NCI-H82 treated with DMSO at 0.1 percent for 48 hours (cell line): ENCODE results near the gene ABI1.

Source experiments
- DNase-seq: peaks from one replicate; lab custom pipeline; 2025; ENCODE audit not compliant: unreplicated experiment; lab: John Stamatoyannopoulos, UW

ABI1 gene

DNA sequence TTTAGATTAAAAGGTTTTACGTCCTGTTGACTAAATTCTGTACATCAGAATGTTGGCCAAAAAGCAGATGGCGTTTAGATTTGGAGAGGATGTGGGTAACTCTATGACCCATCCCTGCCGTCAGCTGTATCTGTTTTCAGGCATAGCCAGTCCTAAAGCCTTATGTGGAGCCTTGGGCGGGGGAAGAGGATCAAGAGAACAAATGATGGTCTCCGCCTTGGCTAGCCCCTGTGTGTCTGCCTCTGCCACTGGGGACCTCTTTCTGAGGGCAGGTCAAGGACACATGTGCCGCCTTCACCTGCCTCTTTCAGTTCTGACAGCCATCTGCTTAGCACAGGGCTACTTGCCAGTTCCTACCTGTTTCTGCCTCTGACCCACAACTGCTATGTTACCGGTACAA lies 139.2 kb downstream of the ABI1 start:
- DNase-seq: no peak

DNA sequence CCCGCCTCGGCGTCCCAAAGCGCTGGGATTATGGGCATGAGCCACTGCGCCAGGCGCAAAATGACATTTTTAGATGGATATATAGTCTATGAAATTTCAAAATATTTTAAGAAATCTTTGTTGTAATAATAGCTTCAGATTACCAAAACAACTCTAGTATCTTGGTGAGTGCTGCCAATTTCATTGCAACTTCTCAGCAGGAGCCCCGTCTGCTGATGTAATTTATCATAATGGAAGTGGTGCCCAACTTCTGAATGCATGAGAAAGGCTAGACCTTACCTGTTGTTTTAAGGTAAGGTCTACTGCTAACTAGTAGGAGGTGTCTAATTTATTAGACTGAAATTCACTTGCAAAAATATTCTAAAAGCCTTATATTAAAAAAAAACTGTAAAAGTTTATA lies 143.3 kb downstream of the ABI1 start:
- DNase-seq: no peak

DNA sequence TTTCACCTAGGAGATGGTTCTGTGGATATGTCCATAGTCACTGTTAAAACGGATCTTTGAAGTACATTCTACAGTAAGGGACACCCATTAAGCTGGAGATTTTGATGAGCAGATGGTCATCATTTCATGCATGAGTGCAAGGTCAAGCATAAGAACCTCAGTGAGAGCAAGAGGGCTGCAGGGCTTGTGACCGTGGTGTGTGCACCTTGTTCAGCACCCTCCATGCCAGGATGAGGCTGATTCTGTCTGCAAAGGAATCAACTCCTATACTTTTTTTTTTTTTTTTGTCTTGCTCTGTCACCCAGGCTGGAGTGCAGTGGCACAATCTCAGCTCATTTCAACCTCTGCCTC lies 145.6 kb downstream of the ABI1 start:
- DNase-seq: no peak

DNA sequence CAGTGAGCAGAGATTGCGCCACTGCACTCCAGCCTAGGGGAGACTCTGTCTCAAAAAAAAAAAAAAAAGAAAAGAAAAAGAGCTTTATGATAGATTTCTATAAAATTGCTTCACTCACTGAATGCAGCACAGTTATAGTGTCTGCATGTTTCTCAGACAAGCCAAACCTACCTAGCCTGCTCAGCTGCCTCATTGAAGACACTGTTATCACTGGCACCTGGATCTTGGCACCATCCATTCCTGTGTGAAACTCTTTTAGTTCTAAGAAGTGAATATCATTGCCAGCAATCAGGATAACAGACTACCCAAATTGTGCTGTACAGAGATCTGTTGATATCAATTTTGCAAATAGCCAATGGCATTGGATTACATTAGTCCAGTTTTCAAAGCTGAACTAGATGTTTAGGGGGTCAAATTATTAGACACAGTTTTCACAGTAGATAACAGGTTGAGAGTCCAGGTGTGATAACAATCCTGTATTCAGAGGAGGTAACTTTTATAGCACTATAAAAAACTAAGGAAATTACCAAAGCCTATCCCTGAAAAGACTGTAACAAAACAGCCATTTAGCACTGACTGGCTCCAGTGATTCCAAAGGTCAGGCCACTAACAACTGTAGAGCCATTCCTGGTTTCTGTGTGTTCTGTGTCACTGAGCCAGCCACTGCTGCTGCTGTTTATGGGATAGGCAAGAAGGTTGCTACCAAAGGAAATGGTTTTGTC lies 146.2 kb downstream of the ABI1 start:
- no peak for DNase-seq

DNA sequence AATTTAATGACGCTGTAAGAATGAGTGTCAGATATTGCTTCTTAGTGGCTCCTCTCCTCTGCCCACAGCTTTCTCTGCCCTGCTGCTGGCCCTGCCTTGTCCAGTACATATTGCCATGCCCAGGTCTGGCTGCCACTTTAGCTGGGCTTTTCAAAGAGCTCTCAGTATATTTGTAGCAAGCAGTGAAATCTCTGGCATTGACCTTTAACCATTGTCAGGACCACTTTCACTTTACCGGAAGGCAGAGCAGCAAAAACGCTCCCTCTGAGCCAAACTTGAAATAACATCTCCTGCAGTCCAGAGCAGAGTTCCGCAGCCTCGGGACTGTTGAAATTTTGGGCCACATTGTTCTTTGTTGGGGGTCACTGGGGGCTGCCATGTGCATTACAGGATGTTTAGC lies 149.4 kb downstream of the ABI1 start:
- DNase-seq: no peak

DNA sequence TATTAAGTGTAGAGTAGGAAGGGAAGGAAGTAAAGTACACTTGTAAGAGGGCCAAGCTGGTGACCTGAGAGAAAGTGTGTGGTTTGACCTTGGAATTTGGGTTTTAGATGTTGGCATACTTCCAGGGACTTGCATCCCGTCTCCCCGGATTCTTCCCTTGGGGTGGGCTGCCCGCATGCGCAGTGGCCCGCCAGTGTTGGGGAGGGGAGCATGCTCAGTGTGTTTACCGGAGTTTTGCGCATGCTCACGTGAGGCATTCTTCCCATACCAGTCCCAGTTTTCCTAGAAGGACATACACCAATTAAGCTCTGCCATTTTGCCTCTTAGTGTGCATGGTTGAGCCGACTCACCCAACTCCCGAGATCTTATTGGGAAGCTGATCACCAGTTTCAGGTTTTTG lies 153.8 kb downstream of the ABI1 start:
- no peak for DNase-seq

DNA sequence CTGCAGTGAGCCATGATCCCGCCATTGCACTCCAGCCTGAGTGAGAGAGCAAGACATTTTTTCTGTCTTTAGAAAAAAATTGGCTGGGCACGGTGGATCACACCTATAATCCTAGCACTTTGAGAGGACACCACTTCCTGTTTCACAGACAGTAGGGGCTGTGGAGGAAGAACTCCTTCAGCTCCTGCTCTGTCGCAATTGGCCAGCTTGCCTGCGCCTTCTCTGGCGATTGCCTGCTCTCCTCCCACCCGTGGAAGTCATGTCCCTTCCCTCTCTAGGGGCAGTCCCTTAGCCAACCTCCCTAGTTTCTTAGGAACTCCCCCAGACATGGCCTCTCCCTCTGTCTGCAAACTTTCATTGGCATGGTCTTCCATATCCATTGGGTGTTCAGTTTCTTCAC lies 154.6 kb downstream of the ABI1 start:
- no peak for DNase-seq

DNA sequence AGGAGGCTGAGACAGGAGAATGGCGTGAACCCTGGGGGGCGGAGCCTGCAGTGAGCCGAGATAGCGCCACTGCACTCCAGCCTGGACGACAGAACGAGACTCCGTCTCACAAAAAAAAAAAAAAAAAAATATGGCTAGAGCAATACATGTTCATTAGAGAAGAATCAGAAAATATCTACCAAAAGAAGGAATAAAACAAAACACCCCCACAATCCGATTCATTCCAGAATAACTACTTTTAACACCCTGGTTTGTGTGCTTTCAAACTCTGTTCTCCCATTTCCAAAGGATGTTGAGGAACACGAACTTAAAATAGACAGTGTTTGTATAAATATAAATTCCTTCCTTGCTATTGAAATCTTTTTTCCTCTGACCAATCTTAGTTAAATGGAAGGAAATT lies 156.8 kb downstream of the ABI1 start:
- no peak for DNase-seq

DNA sequence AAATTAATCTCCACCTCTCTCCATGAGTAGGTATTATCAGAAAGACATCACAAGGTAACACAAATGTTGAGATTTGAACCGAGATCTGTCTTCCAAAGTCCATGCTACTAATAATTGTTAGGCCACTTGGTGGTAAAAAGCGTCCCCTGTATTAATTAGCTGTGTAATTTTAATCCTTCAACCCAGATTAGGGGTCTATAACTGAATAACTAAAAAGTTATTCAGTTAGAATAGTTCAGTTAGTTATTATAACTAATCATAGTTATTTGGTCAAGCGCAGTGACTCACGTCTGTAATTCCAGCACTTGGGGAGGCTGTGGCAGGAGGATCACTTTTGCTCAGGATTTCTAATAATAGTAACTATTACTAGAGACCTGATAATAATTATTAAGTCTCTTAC lies 157.7 kb downstream of the ABI1 start:
- DNase-seq: no peak

DNA sequence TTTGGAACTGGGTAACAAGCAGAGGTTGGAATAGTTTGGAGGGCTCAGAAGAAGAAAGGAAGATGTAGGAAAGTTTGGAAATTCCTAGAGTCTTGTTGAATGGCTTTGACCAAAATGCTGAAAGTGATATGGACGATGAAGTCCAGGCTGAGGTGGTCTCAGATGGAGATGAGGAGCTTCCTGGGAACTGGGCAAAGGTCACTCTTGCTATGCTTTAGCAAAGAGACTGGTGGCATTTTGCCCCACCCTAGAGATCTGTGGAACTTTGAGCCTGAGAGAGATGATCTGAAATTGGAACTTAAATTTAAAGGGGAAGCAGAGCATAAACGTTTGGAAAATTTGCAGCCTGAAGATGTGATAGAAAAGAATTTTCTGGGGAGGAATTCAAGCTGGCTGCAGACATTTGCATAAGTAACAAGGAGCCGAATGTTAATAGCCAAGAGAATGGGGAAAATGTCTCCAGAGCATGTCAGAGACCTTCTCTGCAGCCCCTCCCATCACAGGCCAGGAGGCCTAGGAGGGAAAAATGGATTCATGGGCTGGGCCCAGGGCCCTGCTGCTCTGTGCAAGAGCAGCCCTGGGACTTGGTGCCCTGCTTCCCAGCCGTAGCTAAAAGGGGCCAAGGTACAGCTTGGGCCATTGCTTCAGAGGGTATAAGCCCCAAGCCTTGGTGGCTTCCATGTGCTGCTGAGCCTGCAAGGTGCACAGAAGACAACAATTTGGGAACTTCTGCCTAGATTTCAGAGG lies 159.7 kb downstream of the ABI1 start:
- DNase-seq: no peak

DNA sequence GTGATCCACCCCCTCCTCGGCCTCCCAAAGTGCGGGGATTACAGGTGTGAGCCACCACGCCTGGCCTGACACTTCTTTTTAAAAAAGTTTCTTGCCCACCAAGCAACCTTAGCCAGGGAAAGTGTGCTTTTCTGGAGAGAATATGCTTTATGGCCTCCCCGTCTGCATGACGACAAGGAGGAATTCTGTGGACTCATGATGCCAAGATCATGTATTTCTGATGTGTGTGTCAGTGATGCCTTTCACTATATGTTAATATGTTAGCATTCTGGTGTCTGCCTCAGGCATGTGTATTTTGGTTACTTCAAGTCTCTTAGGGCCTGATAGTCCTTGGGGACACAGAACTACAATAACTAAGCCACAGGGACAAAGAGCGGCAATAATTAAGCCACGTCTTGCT lies 161.1 kb downstream of the ABI1 start:
- DNase-seq: no peak

DNA sequence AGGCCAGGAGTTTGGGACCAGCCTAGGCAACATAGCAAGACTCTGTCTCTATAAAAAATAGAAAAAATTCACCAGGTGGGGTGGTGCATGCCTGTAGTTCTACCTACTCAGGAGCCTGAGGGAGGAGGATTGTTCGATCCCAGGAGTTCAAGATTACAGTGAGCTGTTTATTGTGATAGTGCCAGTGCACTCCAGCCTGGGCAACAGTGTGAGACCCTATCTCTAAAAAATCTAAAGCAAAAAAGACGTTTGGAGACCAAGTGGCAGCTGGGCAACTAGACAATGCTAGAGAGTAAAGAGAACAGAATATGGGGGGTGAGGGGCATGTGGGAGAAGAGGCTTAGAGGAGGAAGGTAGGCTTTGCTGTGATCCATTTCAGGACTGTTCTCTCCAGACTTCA lies 161.8 kb downstream of the ABI1 start:
- DNase-seq: no peak

DNA sequence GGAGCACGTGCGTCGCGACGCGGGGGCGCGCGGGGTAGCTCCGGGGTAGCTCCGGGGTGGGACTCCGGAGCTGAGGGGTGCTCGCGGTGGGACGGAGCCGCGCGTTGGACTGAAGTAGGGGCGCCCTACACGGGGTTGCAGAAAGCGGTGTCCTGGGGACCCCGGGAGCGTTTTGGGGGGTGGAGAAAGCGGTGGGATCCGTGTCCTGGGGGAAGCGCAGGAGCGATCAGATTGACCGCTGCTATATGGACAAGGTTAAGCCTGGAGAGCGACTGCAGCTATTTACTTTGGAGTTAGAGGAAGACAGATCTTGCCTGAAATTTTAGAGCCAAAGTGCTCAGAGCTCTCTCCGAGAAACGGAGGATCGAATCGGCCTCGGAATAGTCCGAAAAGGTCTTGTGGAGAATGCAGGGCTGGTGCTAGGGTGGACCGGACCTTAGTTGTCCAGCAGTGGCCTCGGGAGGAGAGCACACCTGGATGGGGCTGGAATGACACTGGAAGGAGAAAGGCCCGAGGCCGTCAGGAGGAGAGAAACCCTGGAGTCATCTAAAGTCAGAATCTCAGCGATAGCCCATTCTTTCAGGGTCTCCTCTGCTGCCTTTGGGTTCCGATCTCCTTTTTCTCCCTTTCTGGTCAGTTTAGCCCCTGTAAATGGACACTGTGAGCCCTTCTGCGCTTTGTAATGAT lies 162.7 kb downstream of the ABI1 start:
- DNase-seq: no peak

DNA sequence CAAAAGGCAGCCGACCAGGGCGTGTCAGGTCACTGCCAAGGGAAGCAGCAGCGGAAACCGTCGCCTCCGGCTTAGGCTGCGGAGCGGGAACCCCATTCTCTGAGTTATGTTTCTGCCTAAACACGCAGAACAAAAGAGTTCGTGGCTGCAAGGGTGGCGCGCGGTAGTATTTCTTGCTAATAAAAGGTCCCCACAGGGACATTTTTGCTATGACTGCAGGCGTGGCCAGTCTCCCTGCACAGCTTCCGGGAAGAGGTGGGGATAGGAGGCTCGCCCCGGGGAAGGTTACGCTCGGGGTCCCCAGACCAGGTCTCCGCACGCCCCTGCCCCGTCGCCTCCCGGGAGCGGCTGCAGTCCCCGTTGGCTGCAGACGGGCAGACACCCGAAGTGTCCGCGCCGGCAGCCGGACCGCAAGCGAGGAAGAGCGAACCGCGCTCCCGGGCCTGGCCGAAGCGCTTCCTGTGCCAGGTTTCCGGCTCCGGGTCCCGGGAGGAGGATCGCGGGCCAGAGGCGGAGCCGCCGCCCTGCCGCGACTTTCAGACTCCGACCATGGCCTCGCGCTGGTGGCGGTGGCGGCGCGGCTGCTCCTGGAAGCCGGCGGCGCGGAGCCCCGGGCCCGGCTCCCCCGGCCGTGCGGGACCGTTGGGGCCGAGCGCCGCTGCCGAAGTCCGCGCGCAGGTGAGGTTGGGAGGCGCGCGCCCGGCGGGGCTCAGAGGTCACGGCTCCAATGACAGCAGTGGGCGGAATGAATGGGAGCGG lies 163.4 kb downstream of the ABI1 start, which contains the start of gene PDSS1:
Gene PDSS1 (plus strand): TSS at position 539 of the 759 bp plus-strand sequence. CDS start 11 bp downstream, at position 550.
- DNase-seq: peak; percentile 36

DNA sequence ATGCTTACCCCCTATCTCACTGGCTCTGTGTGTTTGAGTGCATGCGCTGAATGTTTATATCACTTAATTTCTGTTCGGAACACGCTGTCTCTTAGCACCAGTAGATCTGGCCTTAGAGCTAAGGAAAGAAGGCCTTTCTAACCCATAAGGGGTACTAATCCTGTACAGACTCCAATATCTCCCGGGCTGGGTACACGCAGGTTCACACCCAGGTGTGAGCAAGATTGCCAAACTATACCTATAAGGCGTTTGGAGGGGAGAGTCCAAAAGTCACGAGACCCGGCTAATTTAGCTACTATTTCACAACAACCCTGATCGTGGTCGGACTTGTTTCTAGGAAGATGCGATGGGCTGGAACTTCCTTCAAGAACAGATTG lies 164.0 kb downstream of the ABI1 start:
- DNase-seq: no peak
